ENCODE measurements around the gene SCNN1G.

The SCNN1G gene, protein sequence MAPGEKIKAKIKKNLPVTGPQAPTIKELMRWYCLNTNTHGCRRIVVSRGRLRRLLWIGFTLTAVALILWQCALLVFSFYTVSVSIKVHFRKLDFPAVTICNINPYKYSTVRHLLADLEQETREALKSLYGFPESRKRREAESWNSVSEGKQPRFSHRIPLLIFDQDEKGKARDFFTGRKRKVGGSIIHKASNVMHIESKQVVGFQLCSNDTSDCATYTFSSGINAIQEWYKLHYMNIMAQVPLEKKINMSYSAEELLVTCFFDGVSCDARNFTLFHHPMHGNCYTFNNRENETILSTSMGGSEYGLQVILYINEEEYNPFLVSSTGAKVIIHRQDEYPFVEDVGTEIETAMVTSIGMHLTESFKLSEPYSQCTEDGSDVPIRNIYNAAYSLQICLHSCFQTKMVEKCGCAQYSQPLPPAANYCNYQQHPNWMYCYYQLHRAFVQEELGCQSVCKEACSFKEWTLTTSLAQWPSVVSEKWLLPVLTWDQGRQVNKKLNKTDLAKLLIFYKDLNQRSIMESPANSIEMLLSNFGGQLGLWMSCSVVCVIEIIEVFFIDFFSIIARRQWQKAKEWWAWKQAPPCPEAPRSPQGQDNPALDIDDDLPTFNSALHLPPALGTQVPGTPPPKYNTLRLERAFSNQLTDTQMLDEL

DNA sequence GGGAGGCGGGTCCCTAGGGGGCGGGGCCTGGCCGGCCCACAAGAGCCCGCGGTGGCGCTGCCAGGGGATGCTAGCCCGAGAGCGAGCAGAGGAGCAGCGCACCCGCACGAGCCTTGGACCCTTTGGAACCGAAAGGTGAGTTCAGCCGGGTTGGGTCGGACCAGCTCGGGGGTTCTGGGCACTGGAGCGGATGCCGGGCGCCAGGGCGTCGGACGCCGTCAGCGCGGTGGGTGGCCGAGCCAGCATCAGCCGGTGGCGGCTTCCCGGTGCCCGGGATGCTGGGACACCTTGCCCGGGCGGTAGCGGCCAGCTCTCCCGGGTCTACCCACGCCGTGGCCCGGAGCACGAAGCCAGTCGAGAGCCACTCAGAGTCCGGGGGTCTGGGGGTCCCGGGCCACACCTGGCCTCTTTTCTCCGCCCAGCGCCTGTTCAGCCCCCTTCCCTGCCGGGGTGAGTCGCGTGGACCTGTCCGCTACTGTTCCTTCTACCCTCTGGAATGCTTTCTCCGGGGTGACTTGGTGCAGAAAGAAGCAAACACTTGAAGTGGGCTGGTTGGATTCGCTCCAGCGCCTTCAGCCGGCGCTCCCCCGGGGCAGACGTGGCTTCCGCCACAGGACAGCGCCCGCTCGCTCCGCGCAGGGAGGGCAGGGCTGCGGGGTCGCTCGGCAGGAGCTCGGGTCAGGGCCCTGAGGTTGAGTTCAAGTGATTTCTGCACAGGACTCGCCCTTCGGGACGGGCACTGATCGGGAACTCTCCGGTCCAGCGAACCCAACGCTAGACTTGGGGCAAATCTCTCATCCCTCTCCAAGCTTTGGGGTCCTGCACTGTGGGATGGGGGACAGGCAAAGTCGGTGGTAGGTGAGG, at the start of gene SCNN1G:
Gene SCNN1G, plus strand, starts transcription at position 67 of the 864 bp plus-strand sequence. CDS start 3,527 bp downstream, outside the sequence.
- TF ChIP-seq GATA2 (IDR thresholded peaks at IDR 0.05; ENCODE audit: low read depth, low read length) (no peak), GATA3 (IDR thresholded peaks at IDR 0.05; ENCODE audit: low read depth, low read length) (no peak)

DNA sequence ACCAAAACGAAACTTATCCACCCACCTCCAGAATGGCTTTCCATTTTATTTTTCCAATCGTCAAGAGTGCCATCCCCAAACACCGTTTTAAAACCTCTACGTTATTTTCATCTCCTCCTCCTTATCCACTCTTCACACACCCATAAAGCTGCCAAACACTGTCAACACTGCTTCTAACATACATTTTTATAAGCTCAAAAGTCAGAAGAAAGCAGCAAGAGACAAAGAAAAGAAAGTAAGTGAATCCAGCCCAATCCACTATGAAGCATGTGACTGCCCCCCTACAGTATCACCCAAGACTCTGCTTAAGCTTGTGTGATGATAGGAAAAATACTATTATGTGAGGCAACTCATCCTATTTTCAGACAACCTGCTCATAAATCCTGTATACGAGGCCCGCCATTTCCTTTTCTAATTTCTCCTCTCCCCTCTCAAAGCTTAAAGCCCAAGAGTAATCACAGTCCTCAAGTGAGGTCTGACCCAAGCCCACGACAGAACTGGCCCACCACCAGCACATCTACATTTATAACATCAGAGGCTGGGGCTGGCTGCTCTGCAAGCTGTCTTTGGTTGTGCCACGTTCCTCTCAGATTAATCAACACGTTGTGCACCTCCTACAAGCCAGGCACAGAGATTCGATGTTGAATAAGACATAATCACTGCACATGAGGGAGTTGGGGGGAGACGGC, 49.6 kb upstream of the SCNN1G start:
- no peak for TF ChIP-seq GATA3 (IDR thresholded peaks at IDR 0.05; ENCODE audit: low read depth, low read length)
- no peak for TF ChIP-seq GATA2 (IDR thresholded peaks at IDR 0.05; ENCODE audit: low read depth, low read length)

DNA sequence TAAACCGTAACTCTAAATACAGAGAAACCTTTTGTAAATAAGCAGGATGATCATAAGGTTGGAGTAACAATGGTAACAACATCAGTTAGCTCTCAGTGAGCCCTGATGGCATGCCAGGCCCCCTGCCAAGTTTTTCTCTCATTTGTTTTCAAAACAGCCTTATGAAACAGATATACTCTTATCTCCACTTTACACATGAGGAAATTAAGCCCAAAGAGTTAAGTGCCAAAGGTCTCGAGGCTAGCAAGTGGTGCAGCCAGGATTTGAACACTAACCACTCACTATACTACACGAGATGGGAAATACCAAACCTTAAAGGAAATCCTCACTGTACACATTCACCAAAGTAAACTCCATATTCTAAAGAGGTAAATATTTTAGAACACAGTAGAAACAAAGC, 48.3 kb upstream of the SCNN1G start:
- TF ChIP-seq GATA3 (IDR thresholded peaks at IDR 0.05; ENCODE audit: low read depth, low read length) (0 out of 2 replicates have a peak, but pooled peaks have one; percentile 29), GATA2 (IDR thresholded peaks at IDR 0.05; ENCODE audit: low read depth, low read length) (peak; percentile 70)

DNA sequence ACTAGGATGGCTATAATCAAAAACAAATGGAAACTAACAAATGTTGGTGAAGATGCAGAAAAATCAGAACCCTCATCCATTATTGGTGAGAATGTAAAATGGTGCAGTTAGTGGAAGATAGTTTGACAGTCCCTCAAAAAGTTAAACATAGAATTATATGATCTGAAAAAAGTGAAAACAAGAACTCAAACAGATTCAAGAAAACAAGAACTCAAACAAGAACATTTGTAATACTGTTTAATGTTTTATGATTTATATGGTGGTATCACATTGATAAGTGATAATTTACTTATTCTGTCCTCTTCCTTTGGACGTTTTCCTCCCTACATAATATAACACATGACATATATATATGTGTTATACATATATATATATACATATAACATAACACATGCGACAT, 45.3 kb upstream of the SCNN1G start:
- no peak for TF ChIP-seq GATA3 (IDR thresholded peaks at IDR 0.05; ENCODE audit: low read depth, low read length)
- no peak for TF ChIP-seq GATA2 (IDR thresholded peaks at IDR 0.05; ENCODE audit: low read depth, low read length)

DNA sequence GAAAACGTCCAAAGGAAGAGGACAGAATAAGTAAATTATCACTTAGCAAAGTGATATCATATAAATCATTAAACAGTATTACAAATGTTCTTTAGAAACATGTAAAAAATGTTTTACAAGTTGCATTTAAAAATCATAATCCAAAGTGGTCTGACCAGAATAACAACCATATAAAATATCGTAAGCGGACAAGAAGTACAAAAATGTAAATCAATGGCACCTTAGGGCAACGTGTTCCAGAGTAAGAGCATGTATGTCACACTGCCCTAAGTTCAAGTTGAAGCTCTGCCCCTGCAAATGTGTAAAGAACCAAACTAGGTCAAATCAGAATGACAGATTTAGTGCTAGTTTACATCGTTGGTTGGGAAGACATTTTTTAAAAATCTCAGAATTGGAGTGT, 44.7 kb upstream of the SCNN1G start:
- no peak for TF ChIP-seq GATA3 (IDR thresholded peaks at IDR 0.05; ENCODE audit: low read depth, low read length)
- no peak for TF ChIP-seq GATA2 (IDR thresholded peaks at IDR 0.05; ENCODE audit: low read depth, low read length)

DNA sequence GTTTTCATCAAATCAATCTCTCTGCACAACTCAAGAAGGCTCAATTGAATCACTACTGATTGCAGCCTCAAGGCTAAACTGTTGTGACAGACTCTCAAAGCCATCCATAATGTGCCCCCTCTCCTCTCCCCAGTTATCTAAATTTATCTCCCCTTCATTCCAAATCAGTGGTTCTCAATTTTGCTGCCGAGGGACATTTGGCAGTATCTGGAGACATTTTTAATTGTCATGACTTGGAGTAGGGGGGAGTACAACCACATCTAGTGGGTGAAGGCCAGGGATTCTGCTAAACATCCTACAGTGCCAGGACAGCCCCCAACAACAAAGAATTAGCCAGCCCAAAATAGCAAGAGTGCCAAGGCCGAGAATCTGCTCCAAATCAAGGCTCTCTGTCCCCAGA, 42.4 kb upstream of the SCNN1G start:
- TF ChIP-seq GATA3 (IDR thresholded peaks at IDR 0.05; ENCODE audit: low read depth, low read length) (no peak), GATA2 (IDR thresholded peaks at IDR 0.05; ENCODE audit: low read depth, low read length) (peak; percentile 83)

DNA sequence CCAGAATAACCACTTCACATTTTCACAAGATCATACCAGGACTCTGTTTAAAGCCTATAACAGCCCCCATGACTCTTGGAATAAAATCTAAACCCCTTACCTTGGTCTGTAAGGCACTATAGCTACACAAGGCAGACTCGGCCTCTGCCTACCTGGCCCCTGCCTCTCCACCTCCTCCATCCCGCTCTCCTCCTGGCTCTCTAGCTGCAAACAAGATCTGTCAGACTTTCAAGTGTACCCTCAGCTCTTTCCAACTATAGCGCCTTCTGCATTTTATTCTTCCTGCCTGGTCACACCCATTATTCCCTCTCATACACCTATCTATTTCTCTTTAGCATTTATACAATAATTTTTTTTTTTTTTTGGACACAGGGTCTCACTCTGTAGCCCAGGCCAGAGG, 41.5 kb upstream of the SCNN1G start:
- TF ChIP-seq GATA2 (IDR thresholded peaks at IDR 0.05; ENCODE audit: low read depth, low read length) (no peak), GATA3 (IDR thresholded peaks at IDR 0.05; ENCODE audit: low read depth, low read length) (no peak)

DNA sequence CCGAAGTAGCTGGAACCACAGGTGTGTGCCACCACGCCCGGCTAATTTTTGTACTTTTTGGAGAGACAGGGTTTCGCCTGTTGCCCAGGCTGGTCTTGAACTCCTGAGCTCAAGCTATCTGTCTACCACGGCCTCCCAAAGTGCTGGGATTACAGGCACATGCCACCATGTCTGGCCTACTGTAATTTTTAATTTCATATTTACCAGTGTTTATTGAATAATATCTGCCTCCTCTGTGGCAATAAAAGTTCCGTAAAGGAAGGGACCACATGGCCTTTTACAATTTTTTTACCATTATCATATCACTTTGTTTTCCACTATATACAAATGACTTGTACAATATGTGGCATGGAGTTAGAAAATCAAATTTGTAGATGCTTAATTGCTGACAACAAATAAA, 41.0 kb upstream of the SCNN1G start:
- TF ChIP-seq GATA2 (IDR thresholded peaks at IDR 0.05; ENCODE audit: low read depth, low read length) (no peak), GATA3 (IDR thresholded peaks at IDR 0.05; ENCODE audit: low read depth, low read length) (no peak)

DNA sequence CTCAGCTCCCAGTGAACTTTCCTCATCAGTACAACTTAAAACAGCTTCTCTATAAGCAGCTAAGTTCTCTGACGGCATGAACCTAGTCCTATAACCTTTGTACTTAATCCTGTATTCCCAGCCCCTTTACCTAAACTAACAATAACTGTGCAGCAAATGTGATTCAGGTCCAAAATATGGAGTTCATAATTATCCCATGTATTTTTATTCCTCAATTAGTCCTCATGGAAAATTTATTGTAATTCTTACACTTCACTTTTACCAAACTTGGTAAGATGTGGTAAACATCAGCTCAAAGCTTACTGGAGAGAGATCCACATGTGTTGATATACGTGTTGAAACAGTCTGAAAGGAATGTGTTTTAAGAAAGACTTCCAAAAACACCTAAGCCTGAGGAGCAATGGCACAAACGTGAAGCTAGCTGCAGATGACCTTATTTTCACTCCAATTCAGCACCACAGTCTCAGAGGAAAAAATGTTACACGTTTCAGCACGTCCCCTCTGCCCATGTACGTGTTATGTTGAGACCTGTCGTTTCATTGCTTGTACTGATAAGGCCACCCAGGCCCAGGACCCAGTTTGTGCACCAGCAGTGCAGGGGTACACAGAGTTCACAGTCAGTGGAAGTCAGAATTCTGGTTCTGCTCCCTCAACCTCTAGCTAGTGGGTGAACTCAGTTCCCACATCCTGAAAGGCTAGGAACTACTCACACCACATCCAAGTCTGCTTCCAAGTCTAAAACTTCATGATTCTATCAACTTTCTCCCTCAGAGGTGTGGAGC, 40.4 kb upstream of the SCNN1G start:
- no peak for TF ChIP-seq GATA2 (IDR thresholded peaks at IDR 0.05; ENCODE audit: low read depth, low read length)
- no peak for TF ChIP-seq GATA3 (IDR thresholded peaks at IDR 0.05; ENCODE audit: low read depth, low read length)

DNA sequence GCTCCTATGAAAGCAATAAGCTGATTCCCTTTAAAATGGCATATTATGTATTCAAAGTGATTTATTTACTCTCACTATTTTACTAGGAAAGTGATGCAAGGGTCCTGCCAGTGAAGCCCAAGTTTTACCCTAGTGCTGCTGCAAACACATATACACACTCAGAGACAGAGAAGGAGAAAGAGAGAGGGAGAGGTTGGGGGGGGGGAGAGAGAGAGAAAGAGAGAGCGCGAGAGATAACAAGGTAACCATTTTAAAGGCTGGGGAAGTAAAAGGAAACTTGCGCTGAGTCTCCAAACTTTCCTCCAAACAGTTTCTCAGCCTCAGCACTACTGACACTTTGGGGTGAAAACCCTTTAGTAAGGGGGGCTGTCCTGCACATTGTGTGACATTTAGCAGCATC, 39.2 kb upstream of the SCNN1G start:
- TF ChIP-seq GATA2 (IDR thresholded peaks at IDR 0.05; ENCODE audit: low read depth, low read length) (no peak), GATA3 (IDR thresholded peaks at IDR 0.05; ENCODE audit: low read depth, low read length) (no peak)

DNA sequence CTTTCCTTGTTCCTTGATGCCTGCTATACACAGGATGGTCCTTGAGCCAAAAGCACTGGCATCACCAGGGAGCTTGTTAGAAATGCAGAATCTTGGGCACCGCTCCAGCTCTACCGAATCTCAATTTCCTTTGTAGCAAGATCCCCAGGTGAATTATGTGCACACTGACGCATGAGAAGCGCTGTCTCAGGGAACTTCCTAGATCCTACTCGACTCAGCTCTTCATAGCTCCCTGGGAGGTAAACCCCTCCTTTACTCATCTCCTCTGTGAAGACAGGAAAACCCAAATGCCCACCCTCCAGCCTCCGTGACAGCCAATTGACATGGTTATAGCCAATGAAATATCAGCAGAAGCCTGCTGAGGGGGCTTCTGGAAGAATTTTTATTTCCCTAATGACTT, 37.4 kb upstream of the SCNN1G start:
- TF ChIP-seq GATA3 (IDR thresholded peaks at IDR 0.05; ENCODE audit: low read depth, low read length), result no peak
- no peak for TF ChIP-seq GATA2 (IDR thresholded peaks at IDR 0.05; ENCODE audit: low read depth, low read length)

DNA sequence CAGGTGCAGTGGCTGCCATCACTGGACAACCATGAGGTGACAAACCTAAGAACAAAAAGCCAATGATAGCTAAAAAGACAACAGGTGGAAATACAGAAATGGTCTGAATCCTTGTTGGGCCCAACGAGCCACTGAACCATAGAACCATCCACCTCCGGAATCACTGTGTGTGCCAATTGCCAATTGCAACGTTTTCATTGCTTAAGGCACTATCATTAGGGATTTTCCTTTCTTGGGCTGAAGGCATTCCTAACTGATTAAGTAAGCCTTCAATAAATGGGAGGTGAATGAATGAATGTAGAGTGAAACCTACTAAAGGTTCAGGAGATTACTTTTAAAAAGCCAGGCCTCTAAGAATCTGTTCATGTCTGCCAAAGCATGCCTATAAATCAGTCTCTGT, 36.9 kb upstream of the SCNN1G start:
- TF ChIP-seq GATA2 (IDR thresholded peaks at IDR 0.05; ENCODE audit: low read depth, low read length) (no peak), GATA3 (IDR thresholded peaks at IDR 0.05; ENCODE audit: low read depth, low read length) (no peak)

All from SH-SY5Y (cell line).